Lower lobe of right lung (tissue), 2 donors: ENCODE results near the gene C1orf21. TPM values are rescaled to one million over a fixed set of nuclear protein-coding genes. Genes with fewer than 3 reads are reported as not detected.

Experiments
- ATAC-seq, 2 donors: fragments of 200-7000 bp; cut with Tn5 transposase; one replicate each; pipeline ENCODE4 v1.9.1; 2020 to 2022; ENCODE audit warnings: mild to moderate bottlenecking in 2 of 2, moderate library complexity in 2 of 2
- DNase-seq: peaks from one replicate; pipeline ENCODE4 v3.0.0-alpha.2; 2020
- H3K27ac ChIP-seq: fragments of 200-600 bp; one replicate; pipeline ENCODE4 v1.8.0; 2022
- H3K27me3 ChIP-seq: fragments of 200-600 bp; one replicate; pipeline ENCODE4 v1.8.0; 2022; ENCODE audit warnings: low read depth
- H3K36me3 ChIP-seq: fragments of 200-600 bp; one replicate; pipeline ENCODE4 v1.8.0; 2022; ENCODE audit warnings: mild to moderate bottlenecking
- H3K4me1 ChIP-seq: fragments of 200-600 bp; one replicate; pipeline ENCODE4 v1.8.0; 2022
- H3K4me3 ChIP-seq: fragments of 200-600 bp; one replicate; pipeline ENCODE4 v1.8.0; 2022; ENCODE audit warnings: mild to moderate bottlenecking
- H3K9me3 ChIP-seq: fragments of 200-600 bp; one replicate; pipeline ENCODE4 v1.8.0; 2022
- intact Hi-C: fragments of 100-400 bp; cut with DNase I; formaldehyde crosslinking; loops from one replicate; pipeline ENCODE4 v1.11.0; 2022
- total RNA-seq: library from RNA; stranded (reverse); fragmentation: NEBNext Ultra II Directional; extraction: Animal tissue kit (Norgen Biotek cat#: 25700); gene quantifications from one replicate; pipeline ENCODE4 v1.2.1, GENCODE V29; 2021
- TF ChIP-seq, protein P1 (sequence below): fragments of 200-600 bp; IDR thresholded peaks from one replicate; pipeline ENCODE4 v1.8.0; 2022; ENCODE audit warnings: antibody characterized with exemption, mild to moderate bottlenecking
- donor health status: DM: no; HTN: yes; CAD: no; lungs with severe emphysema.

Gene C1orf21
- total RNA-seq, 1 donor from 2014 or later = 70.8 TPM

DNA sequence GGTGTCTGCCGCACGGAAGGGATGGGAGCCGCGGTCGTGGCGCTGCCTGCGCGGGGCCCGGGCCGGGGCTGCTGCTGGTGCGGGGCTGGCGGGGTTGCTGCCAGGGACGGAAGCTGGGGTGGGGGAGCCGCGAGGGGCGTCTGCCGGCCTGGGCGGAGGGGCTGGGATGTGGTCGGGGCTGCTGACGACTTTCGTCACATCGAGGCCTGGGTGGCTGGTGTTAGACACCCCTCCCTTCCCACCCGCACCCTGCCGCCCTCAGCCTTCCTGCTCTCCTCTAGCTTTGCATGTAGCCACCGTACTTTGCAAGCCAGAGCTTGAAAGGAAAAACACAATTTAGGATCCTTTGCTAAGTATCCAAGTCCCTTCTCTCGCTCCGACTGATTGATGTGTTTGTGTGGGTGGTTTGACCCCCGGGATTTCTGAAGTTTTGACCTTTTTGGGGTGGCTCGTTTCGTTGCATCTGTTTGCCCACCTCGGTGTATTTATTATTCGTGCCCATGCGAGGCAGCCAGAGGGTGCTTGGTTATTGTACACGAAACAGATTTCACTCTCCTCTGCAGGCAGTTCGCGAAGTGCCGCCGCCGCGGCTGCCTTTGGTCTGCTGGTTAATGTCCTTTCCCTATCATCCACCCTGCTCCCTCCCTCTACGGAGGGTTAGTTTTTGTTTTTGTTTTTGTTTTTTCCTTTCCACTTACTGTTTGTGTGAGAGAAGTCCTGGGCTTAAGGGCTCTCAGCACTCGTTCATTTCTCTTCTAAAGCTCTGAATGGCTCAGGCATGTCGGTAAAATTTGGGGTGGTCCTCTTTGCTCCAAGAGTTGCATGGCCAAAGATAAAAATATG is 868 bp downstream of the C1orf21 start:
- Histone ChIP-seq H3K27ac (peak overlapping the region; percentile 77), H3K4me3 (peak overlapping the region; percentile 77), H3K27me3 (no peaks in the 10 kb centered on the region), H3K9me3 (no peaks in the 10 kb centered on the region), H3K4me1 (peaks cover 35% of the 10 kb centered on the region), H3K36me3 (no peaks in the 10 kb centered on the region)
- intact Hi-C loops = no loop called here
- TF ChIP-seq, protein P1, sequence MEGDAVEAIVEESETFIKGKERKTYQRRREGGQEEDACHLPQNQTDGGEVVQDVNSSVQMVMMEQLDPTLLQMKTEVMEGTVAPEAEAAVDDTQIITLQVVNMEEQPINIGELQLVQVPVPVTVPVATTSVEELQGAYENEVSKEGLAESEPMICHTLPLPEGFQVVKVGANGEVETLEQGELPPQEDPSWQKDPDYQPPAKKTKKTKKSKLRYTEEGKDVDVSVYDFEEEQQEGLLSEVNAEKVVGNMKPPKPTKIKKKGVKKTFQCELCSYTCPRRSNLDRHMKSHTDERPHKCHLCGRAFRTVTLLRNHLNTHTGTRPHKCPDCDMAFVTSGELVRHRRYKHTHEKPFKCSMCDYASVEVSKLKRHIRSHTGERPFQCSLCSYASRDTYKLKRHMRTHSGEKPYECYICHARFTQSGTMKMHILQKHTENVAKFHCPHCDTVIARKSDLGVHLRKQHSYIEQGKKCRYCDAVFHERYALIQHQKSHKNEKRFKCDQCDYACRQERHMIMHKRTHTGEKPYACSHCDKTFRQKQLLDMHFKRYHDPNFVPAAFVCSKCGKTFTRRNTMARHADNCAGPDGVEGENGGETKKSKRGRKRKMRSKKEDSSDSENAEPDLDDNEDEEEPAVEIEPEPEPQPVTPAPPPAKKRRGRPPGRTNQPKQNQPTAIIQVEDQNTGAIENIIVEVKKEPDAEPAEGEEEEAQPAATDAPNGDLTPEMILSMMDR = no peak
- DNase-seq (peak; percentile 69), ATAC-seq (peak; percentile 46 to 55)

DNA sequence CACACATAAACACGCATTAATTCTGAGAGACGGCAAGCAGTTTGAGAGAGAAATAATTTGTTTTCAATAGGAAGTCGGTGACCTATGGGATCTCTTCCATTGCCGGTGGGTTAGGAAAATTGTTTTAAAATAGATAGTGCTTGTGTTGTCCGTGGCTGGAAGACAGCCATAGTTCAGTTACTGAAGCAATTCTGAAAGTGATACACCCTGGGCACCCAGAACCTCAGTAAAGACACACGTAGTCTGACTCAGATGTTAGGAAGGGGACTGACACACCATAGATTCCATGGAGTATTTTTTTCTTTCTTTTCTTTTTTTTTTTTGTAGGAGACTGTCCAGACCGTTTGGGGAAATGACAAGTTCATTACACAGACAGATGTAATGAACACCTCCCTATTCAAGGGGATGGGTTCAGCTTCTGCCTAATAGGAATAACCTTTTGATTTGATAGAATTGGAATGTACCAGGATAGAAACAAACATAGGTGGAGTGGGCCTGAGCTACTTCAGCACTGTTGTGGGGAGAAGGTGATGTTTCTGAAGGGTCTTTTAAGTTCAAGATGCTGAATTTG is 1.6 kb downstream of the C1orf21 start:
- H3K9me3 ChIP-seq = no peaks in the 10 kb centered on the region
- DNase-seq (no peak), ATAC-seq (peak in 1 of 2 donors; percentile 25)
- no peaks in the 10 kb centered on the region for H3K27me3 ChIP-seq
- peaks cover 36% of the 10 kb centered on the region for H3K4me1 ChIP-seq
- H3K36me3 ChIP-seq = no peaks in the 10 kb centered on the region
- H3K27ac ChIP-seq = peak overlapping the region; percentile 77
- TF ChIP-seq, protein P1 = no peak
- H3K4me3 ChIP-seq = peak overlapping the region; percentile 77
- intact Hi-C loops = no loop called here

DNA sequence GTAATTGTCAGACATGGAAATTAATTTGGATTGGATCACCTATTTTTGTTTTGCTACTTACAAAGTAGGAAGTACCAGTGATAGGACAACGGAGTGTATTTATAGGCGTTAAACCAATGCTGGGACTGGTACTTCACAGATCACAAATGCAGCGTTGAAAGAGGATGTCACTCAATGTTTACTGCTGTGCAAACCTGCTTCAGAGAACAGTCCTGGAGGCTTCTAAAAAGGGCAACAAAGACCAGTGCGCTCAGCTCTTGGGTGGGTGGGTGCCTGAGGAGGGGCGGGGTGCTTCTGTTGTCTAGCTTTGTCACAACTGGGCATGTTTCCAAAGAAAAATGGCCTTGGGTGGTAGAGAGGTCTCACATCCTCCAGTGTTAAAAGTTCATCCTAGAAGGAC is 2.1 kb downstream of the C1orf21 start:
- peak overlapping the region; percentile 31 for H3K27ac ChIP-seq
- ATAC-seq (no peak), DNase-seq (no peak)
- TF ChIP-seq, protein P1 = no peak
- no peaks in the 10 kb centered on the region for H3K27me3 ChIP-seq
- H3K36me3 ChIP-seq = no peaks in the 10 kb centered on the region
- peaks cover 41% of the 10 kb centered on the region for H3K4me1 ChIP-seq
- no peaks in the 10 kb centered on the region for H3K9me3 ChIP-seq
- intact Hi-C loops = no loop called here
- peak overlapping the region; percentile 77 for H3K4me3 ChIP-seq

DNA sequence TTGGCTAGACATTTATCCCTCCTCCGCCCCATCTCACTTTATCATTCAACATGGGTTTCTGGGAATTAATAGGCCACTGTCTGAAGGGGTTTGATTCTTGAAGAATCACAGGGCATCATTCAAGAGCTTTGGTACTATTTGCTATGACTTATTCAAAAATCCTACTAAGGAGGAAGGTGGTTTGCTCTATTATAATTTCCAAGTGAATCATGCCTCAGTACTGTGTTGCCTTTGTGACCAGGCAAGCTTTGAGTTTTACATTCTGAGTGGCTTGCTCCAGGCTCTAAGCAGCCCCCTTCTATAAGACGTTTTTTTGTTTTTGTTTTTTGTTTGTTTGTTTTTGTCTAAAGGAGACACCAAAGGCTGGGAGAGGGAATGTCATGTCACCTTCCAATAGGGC is 2.6 kb downstream of the C1orf21 start:
- intact Hi-C loops = no loop called here
- Histone ChIP-seq H3K4me3 (peak overlapping the region; percentile 77), H3K4me1 (peaks cover 46% of the 10 kb centered on the region), H3K27ac (peak overlapping the region; percentile 31), H3K36me3 (no peaks in the 10 kb centered on the region), H3K9me3 (no peaks in the 10 kb centered on the region), H3K27me3 (no peaks in the 10 kb centered on the region)
- ATAC-seq (no peak), DNase-seq (no peak)
- TF ChIP-seq, protein P1 = no peak

DNA sequence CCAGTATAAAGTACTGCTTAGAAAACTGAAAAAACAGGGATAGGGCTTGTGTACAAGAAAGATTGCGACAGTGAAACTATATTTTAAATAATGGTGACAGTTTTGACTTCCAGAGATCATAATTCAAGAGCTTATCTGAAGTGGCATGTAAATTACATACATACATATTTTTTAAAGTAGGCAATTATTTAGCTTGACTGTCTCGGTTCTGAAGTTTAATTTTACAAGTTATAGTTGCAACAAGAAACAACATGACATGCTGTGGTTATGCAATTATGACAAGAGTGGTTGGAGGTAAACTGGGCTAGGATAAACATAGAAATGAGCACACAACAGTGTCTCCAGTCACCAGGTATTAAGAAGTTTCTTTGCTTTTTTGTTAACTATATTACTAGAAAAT is 4.1 kb downstream of the C1orf21 start:
- no peak overlapping the region for H3K27ac ChIP-seq

More for the DNA sequence above, 4.1 kb downstream of the C1orf21 start:
- intact Hi-C loops = no loop called here
- Histone ChIP-seq H3K9me3 (no peaks in the 10 kb centered on the region), H3K27me3 (no peaks in the 10 kb centered on the region), H3K4me1 (peaks cover 49% of the 10 kb centered on the region), H3K36me3 (no peaks in the 10 kb centered on the region), H3K4me3 (no peak overlapping the region)
- DNase-seq (no peak), ATAC-seq (no peak)
- TF ChIP-seq, protein P1 = no peak
